K562 (cell line): ENCODE measurements around the gene LSR. TPM values are rescaled to one million over a fixed set of nuclear protein-coding genes. Genes with fewer than 3 reads are reported as not detected.

ENCODE experiments used
- ARNT ChIP-seq, 2 experiments: fragments of 450-650 bp; IDR thresholded peaks; 2 replicates each; pipeline ENCODE4 v1.6.1; 2016; ENCODE audit warnings: mild to moderate bottlenecking in 1 of 2
- ATF1 ChIP-seq, 2 experiments: fragments of 450-650 bp in 1 of 2; IDR thresholded peaks; 2 replicates each; pipeline ENCODE4 v1.6.1; 2016; ENCODE audit warnings: missing compliant biosample characterization in 1 of 2, missing genetic modification characterization in 1 of 2
- CBFA2T3 ChIP-seq: fragments of 450-650 bp; IDR thresholded peaks from 2 replicates; pipeline ENCODE4 v1.6.1; 2017
- CHD4 ChIP-seq: fragments of 200-600 bp; sonication (generic); IDR thresholded peaks from 3 replicates; pipeline ENCODE4 v1.6.1; 2012; ENCODE audit warnings: low read depth, mild to moderate bottlenecking, mixed read lengths, low read length, inconsistent platforms; ENCODE audit not compliant: insufficient read depth, insufficient replicate concordance, poor library complexity, severe bottlenecking
- DPF2 ChIP-seq: fragments of 450-650 bp; IDR thresholded peaks from 2 replicates; pipeline ENCODE4 v1.6.1; 2016
- FOSL1 ChIP-seq: fragments of 200-800 bp; sonication (Bioruptor generic); conservative IDR thresholded peaks from 2 replicates; pipeline ENCODE4 v1.6.1; 2016; ENCODE audit warnings: missing genetic modification characterization, missing compliant biosample characterization
- GATA2 ChIP-seq: sonication (generic); formaldehyde crosslinking; IDR thresholded peaks from 2 replicates; pipeline ENCODE4 v1.4.0; 2020; ENCODE audit warnings: mild to moderate bottlenecking, missing genetic modification reagents
- HMG20A ChIP-seq: fragments of 450-650 bp; formaldehyde crosslinking; conservative IDR thresholded peaks from 2 replicates; pipeline ENCODE4 v1.4.0; 2020; ENCODE audit warnings: mild to moderate bottlenecking, mixed read lengths
- HNRNPUL1 ChIP-seq: fragments of 200-400 bp; formaldehyde crosslinking; IDR thresholded peaks from 2 replicates; pipeline ENCODE4 v1.6.1; 2017; ENCODE audit warnings: low read length
- HOXB6 ChIP-seq: fragments of 250-450 bp; sonication (Bioruptor Pico); IDR thresholded peaks from 2 replicates; pipeline ENCODE4 v1.5.1; 2022; ENCODE audit warnings: mild to moderate bottlenecking, borderline replicate concordance
- KDM1A ChIP-seq, 2 experiments: fragments of 450-650 bp; IDR thresholded peaks; 2 replicates each; pipeline ENCODE4 v1.6.1; 2016; ENCODE audit warnings: mild to moderate bottlenecking in 2 of 2
- KDM2B ChIP-seq: fragments of 250-450 bp; sonication (Bioruptor Pico); IDR thresholded peaks from 2 replicates; pipeline ENCODE4 v1.8.0; 2021; ENCODE audit warnings: mild to moderate bottlenecking, moderate library complexity
- LCOR ChIP-seq: sonication (generic); formaldehyde crosslinking; IDR thresholded peaks from 2 replicates; pipeline ENCODE4 v1.8.0; 2022; ENCODE audit warnings: mild to moderate bottlenecking, missing genetic modification reagents
- MXI1 ChIP-seq: IDR thresholded peaks from 2 replicates; pipeline ENCODE4 v1.6.1; 2011; ENCODE audit warnings: low read depth, mild to moderate bottlenecking, improper control_type of control experiment, low read length
- NFYB ChIP-seq: IDR thresholded peaks from 2 replicates; pipeline ENCODE4 v1.6.1; 2011; ENCODE audit warnings: mild to moderate bottlenecking, moderate library complexity; ENCODE audit not compliant: insufficient read length; ENCODE audit errors: extremely low read depth
- NR2C2 ChIP-seq, 2 experiments: fragments of 200-800 bp in 1 of 2; sonication (Bioruptor generic) in 1 of 2; sonication (generic) in 1 of 2; formaldehyde crosslinking in 1 of 2; IDR thresholded peaks; 2 replicates each; pipeline versions ENCODE4 v1.6.1 to v1.8.0; 2016 to 2022; ENCODE audit warnings: mild to moderate bottlenecking in 1 of 2, missing compliant biosample characterization in 1 of 2, missing genetic modification characterization in 1 of 2, missing genetic modification reagents in 1 of 2
- RB1 ChIP-seq: fragments of 450-650 bp; IDR thresholded peaks from 2 replicates; pipeline ENCODE4 v1.6.1; 2017; ENCODE audit warnings: low read depth, mild to moderate bottlenecking
- RBM17 ChIP-seq: fragments of 200-400 bp; formaldehyde crosslinking; IDR thresholded peaks from 2 replicates; pipeline ENCODE4 v1.6.1; 2017; ENCODE audit warnings: low read depth, mild to moderate bottlenecking, low read length, borderline replicate concordance
- SIN3A ChIP-seq, 2 experiments: fragments of 150-350 bp in 1 of 2; IDR thresholded peaks; 2 replicates each; pipeline ENCODE4 v1.6.1; 2011 to 2016; ENCODE audit warnings: borderline replicate concordance in 2 of 2, low read depth in 2 of 2, low read length in 2 of 2, mild to moderate bottlenecking in 2 of 2, moderate library complexity in 2 of 2; ENCODE audit not compliant: control insufficient read depth in 1 of 2
- SIRT6 ChIP-seq: IDR thresholded peaks from one replicate; pipeline ENCODE4 v1.6.1; 2012; ENCODE audit warnings: low read depth, mild to moderate bottlenecking, control low read depth, inconsistent platforms, low read length, moderate library complexity
- TAF15 ChIP-seq: fragments of 200-400 bp; formaldehyde crosslinking; IDR thresholded peaks from 2 replicates; pipeline ENCODE4 v1.6.1; 2017; ENCODE audit warnings: mild to moderate bottlenecking, low read depth, low read length, moderate library complexity
- TARDBP ChIP-seq: fragments of 450-650 bp; IDR thresholded peaks from 2 replicates; pipeline ENCODE4 v1.6.1; 2016
- THAP7 ChIP-seq: fragments of 250-450 bp; sonication (Bioruptor Pico); IDR thresholded peaks from 2 replicates; pipeline ENCODE4 v1.5.0; 2021
- XRCC5 ChIP-seq: fragments of 200-400 bp; formaldehyde crosslinking; IDR thresholded peaks from 2 replicates; pipeline ENCODE4 v1.6.1; 2017; ENCODE audit warnings: low read depth, mild to moderate bottlenecking, low read length
- YY1 ChIP-seq, 3 experiments: IDR thresholded peaks; 2 replicates each; pipeline ENCODE4 v1.6.1; 2011; ENCODE audit warnings: low read length in 2 of 3, mild to moderate bottlenecking in 2 of 3, moderate library complexity in 2 of 3, borderline replicate concordance in 1 of 3, control low read depth in 1 of 3, low read depth in 1 of 3; ENCODE audit not compliant: insufficient read depth in 3 of 3, insufficient replicate concordance in 2 of 3, control insufficient read depth in 1 of 3, insufficient read length in 1 of 3; ENCODE audit errors: extremely low read depth in 1 of 3
- ZBTB17 ChIP-seq: fragments of 450-650 bp; formaldehyde crosslinking; IDR thresholded peaks from 2 replicates; pipeline ENCODE4 v1.4.0; 2020; ENCODE audit warnings: mild to moderate bottlenecking
- ZNF41 ChIP-seq: fragments of 250-450 bp; sonication (Bioruptor Pico); conservative IDR thresholded peaks from 2 replicates; pipeline ENCODE4 v1.4.0; 2020; ENCODE audit warnings: mild to moderate bottlenecking
- ZNF77 ChIP-seq: fragments of 250-450 bp; sonication (Bioruptor Pico); IDR thresholded peaks from 2 replicates; pipeline ENCODE4 v1.5.0; 2020
- polyA plus RNA-seq, 8 experiments: library from polyadenylated mRNA; depleted of rRNA in 4 of 8; stranded (reverse) in 5 of 8; unstranded in 3 of 8; fragments of >200 nt; fragmentation: Nextera tagmentation in 2 of 8; fragmentation: Illumina TruSeq in 1 of 8; extraction: Ambion mirVana in 2 of 8; extraction: Trizol in 1 of 8; gene quantifications; 2 replicates each; pipeline versions ENCODE4 v1.2.1 to v1.2.3, GENCODE V29; 2011 to 2014; ENCODE audit warnings: inconsistent platforms in 1 of 8, missing spikeins in 1 of 8
- total RNA-seq, 7 experiments: library from RNA; depleted of rRNA in 6 of 7; stranded (reverse); fragments of >200 nt in 6 of 7; fragmentation: Illumina TruSeq in 2 of 7; extraction: Trizol in 2 of 7; gene quantifications; 2 replicates each; pipeline versions ENCODE4 v1.2.1 to v1.2.3, GENCODE V29; 2011 to 2021; ENCODE audit warnings: low replicate concordance in 1 of 7
- TF ChIP-seq, protein P1 (sequence below): fragments of 450-650 bp; IDR thresholded peaks from 2 replicates; pipeline ENCODE4 v1.6.1; 2016; ENCODE audit warnings: borderline replicate concordance

LSR gene
- total and polyA plus RNA-seq, 9 of the 15 experiments (the other 6 are each of a cell fraction or from before 2014, with no cell fraction given) = 0.44 to 87.9 (median 28.0) TPM

GRCh38 chr19:35303357-35303915 is 54.6 kb downstream of the LSR start (continued):
- TF ChIP-seq NFYB = no peak
- 0 out of 4 replicates have a peak, but pooled peaks of 1 of the 2 experiments have one; percentile 22 for TF ChIP-seq KDM1A (IDR thresholded peaks at IDR 0.05)
- no peak for TF ChIP-seq ZNF41 (CRISPR knock-in tag)
- no peak for TF ChIP-seq TARDBP
- TF ChIP-seq GATA2 (CRISPR knock-in tag) = no peak
- TF ChIP-seq DPF2 = no peak
- no peak for TF ChIP-seq THAP7 (CRISPR knock-in tag)
- TF ChIP-seq KDM2B (CRISPR knock-in tag) = no peak
- TF ChIP-seq CBFA2T3 = no peak
- TF ChIP-seq ARNT (IDR thresholded peaks at IDR 0.05) = no peak
- peak in 1 of 3 experiments; percentile 2 for TF ChIP-seq YY1 (IDR thresholded peaks at IDR 0.05; ENCODE audit: borderline replicate concordance in 1 of 3, control insufficient read depth in 1 of 3, extremely low read depth in 1 of 3, insufficient read depth in 3 of 3, insufficient read length in 1 of 3, insufficient replicate concordance in 2 of 3, low read depth in 1 of 3, low read length in 2 of 3)
- TF ChIP-seq LCOR (CRISPR knock-in tag) = no peak
- peak; percentile 83 for TF ChIP-seq ZBTB17 (CRISPR knock-in tag)
- no peak for TF ChIP-seq NR2C2 (CRISPR knock-in tag; IDR thresholded peaks at IDR 0.05)
- no peak for TF ChIP-seq NR2C2 (tag; IDR thresholded peaks at IDR 0.05)
- no peak for TF ChIP-seq RBM17
- TF ChIP-seq ZNF77 = no peak
- no peak for TF ChIP-seq HOXB6
- TF ChIP-seq HNRNPUL1 = no peak
- no peak for TF ChIP-seq SIN3A (IDR thresholded peaks at IDR 0.05; ENCODE audit: borderline replicate concordance in 2 of 2, control insufficient read depth in 1 of 2, low read depth in 2 of 2, low read length in 2 of 2)
- TF ChIP-seq SIRT6 = no peak
- TF ChIP-seq, protein P1, sequence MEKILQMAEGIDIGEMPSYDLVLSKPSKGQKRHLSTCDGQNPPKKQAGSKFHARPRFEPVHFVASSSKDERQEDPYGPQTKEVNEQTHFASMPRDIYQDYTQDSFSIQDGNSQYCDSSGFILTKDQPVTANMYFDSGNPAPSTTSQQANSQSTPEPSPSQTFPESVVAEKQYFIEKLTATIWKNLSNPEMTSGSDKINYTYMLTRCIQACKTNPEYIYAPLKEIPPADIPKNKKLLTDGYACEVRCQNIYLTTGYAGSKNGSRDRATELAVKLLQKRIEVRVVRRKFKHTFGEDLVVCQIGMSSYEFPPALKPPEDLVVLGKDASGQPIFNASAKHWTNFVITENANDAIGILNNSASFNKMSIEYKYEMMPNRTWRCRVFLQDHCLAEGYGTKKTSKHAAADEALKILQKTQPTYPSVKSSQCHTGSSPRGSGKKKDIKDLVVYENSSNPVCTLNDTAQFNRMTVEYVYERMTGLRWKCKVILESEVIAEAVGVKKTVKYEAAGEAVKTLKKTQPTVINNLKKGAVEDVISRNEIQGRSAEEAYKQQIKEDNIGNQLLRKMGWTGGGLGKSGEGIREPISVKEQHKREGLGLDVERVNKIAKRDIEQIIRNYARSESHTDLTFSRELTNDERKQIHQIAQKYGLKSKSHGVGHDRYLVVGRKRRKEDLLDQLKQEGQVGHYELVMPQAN = no peak
- no peak for TF ChIP-seq TAF15
- no peak for TF ChIP-seq HMG20A (CRISPR knock-in tag)
- no peak for TF ChIP-seq ATF1 (CRISPR knock-in tag; IDR thresholded peaks at IDR 0.05)
- no peak for TF ChIP-seq ATF1 (tag; IDR thresholded peaks at IDR 0.05)
- TF ChIP-seq FOSL1 (tag) = no peak
- no peak for TF ChIP-seq RB1
- TF ChIP-seq XRCC5 = no peak
- no peak for TF ChIP-seq MXI1
- TF ChIP-seq CHD4 = no peak
